NCI-H510A treated with DMSO at 0.1 percent for 48 hours (cell line): ENCODE data around the gene CCDC171.
"Not testable (repeated sequence)": the region's sequence is repeated elsewhere in the genome, so short reads cannot be mapped to it uniquely, and the experiment has no call there.

ENCODE experiments used
- DNase-seq: peaks from one replicate; lab custom pipeline; 2025; lab: John Stamatoyannopoulos, UW

Gene CCDC171

GRCh38 chr9:15552636-15553527 lies at the start of gene CCDC171:
TSS of gene CCDC171 (plus strand) at chr9:15553043. CDS start at chr9:15564089, 11,046 bp downstream.
- peak; percentile 86 for DNase-seq

DNA sequence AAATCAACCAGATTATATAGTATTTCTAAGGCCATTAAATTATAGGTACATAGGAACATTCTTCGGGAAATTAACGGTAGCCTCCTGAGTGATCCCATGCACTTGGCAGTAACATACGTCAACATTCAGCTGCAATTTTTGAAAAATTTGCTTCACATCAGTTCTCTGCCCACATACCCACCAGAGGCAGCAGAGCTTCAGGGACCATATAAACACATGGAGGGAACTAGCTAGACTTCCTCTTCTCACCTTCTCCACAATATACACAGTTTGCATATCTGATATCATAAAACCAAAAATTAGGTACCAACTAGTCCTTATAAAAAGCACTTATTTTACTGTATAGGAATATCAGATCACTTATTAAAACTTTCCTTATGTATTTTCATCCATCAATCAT lies 46.9 kb upstream of the CCDC171 start:
- no peak for DNase-seq

- peak; percentile 34 for DNase-seq
These were observed 42.7 kb upstream of the CCDC171 start for GRCh38 chr9:15509931-15510788.

- peak; percentile 87 for DNase-seq
These were observed 41.9 kb upstream of the CCDC171 start, which contains the start of gene PSIP1 for GRCh38 chr9:15510789-15511575. TSS of gene PSIP1 (minus strand) at chr9:15510970. CDS start at chr9:15510188, 782 bp downstream.

- no peak for DNase-seq
These were observed 40.6 kb upstream of the CCDC171 start for GRCh38 chr9:15512204-15512603.

GRCh38 chr9:15512889-15513288 lies 40.0 kb upstream of the CCDC171 start:
- peak; percentile 28 for DNase-seq

GRCh38 chr9:15513335-15513734 lies 39.5 kb upstream of the CCDC171 start:
- DNase-seq: no peak

GRCh38 chr9:15519831-15520230 lies 33.0 kb upstream of the CCDC171 start:
- DNase-seq: no peak

DNA sequence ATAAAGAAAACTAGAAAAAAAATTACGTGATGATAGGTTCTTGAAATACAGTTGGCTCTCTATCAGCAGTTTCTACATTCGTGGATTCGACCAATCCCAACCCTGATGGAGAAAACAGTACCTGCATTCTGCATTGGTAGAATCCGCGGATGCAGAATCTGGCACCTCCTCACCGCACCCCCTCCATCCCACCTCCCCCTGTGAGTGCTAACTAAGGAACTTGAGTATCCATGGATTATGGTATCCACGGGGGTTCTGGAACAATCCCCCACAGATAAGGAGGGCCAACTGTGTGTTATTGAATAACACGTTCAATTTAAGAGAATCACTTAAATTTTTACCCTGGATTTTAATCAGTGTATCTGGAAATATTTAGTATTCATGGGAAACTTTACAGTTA lies 31.6 kb upstream of the CCDC171 start:
- no peak for DNase-seq

DNA sequence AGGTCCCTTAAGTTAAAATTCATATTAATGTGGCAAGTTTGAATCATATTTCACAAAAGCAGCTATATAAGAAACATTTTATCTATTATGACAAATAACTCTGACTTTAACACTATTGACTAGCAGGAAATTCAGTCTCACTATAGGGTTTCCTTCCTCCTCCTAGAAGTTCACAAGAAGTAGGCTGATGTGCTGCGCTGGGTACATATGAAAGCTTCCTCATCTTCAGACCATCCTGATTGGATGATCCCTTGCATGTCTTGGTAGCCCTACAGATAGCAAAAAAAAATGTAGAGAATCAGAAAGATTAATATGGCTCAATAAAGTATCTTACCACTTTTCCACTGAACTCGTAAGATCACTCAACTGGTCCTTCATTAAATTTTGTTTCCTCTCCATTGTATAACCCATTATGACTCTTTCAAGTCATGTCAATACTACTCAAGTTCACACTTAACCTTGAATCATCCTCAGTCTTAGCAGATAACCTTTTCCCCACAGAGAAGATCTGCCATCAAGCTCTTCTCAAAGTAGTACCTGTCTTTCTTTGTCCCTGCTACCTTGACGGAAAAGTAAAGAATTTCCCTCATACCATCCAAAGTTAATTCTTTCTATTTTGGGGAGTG lies 30.6 kb upstream of the CCDC171 start:
- DNase-seq: no peak

GRCh38 chr9:15524845-15525455 lies 27.9 kb upstream of the CCDC171 start:
- no peak for DNase-seq

GRCh38 chr9:15525958-15526357 lies 26.9 kb upstream of the CCDC171 start:
- DNase-seq: no peak

GRCh38 chr9:15527035-15527434 lies 25.8 kb upstream of the CCDC171 start:
- not testable (repeated sequence) for DNase-seq

DNA sequence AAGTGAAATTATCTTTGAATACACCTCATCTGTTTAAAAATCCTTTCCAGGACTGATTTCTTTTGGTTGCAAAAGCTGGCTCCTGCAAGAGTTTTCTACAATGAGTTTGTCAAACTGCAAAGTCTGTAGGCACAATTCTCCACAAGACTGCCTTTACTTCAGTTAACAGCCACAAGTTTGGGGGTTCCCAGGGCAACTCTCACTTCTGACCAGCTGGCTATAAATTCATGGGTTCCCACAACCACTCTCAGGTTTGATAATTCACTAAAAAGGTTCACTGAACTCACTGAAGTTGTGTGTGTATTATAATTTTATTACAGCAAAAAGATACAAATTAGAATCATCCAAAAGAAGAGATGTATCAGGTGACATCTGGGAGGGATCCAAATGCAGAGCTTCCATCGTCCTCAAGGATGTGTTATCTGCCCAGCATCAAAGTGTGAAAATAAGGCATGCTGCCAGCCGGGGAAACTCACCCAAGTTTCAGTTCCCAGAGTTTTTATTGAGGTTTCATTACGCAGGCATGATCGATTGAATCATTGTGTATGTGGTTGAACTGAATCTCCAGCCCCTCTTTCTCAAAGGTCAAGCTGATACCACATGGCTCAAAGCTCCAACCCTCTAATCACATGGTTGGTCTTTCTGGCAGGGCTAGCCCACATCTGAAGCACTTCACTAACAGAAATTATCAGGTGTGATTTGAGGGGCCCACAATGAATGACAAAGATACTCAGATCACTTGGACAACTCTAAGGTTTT lies 23.1 kb upstream of the CCDC171 start:
- no peak for DNase-seq

- DNase-seq: no peak
These were observed 21.5 kb upstream of the CCDC171 start for GRCh38 chr9:15531380-15531779.

- DNase-seq: no peak
These were observed 11.0 kb upstream of the CCDC171 start for GRCh38 chr9:15541872-15542271.

- no peak for DNase-seq
These were observed 10.2 kb upstream of the CCDC171 start for GRCh38 chr9:15542624-15543023.

- DNase-seq: no peak
These were observed 9.6 kb upstream of the CCDC171 start for GRCh38 chr9:15543047-15543813.

DNA sequence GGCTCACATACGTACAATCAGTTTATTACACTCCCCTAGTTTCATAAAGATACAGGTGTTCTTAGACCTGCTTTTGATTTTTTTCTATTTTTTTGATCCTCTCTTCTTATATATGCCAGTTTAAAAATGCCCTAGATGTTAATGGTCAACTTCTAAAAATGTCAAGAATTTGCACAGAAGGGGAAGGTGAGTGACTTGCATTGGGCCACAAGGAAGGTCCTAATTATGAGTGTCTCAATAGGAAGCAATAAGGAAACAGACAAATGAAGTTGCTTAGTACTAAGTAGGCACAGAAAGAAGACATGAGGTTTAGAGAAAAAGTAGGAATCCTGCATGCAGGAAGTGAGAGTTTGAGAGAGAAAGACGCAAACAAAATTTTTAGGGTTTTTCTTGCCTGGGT lies 3.2 kb upstream of the CCDC171 start:
- no peak for DNase-seq

DNA sequence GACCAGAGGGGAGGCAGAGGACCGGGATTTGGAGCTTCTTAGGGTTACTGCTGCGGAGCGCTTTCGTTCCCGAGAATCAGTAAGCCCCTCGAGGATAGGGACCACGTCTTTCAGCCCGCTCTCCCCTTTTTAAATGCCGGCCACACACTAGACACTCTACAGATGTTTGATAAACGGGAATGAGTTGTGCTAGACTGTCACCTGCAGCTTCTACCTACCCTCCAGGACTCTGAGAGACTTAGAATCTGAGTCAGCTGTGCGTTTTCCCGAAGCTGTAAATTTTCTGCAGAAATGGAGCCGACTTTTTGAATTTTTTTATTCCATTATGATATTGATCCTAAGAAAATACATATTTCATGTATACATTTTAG lies 670 bp downstream of the CCDC171 start:
- DNase-seq: peak; percentile 38
